Large intestine (tissue), 3 donors: ENCODE measurements around the gene STUB1. TPM values are rescaled to one million over a fixed set of nuclear protein-coding genes. Genes with fewer than 3 reads are reported as not detected.
A peak's percentile ranks its signal among the peaks of the same experiment; 100 is the strongest.

Source experiments
- DNase-seq, 2 donors: peaks; one replicate each; pipeline versions ENCODE4 v3.0.0 to v3.0.0-alpha.2; 2013
- H3K27ac ChIP-seq: one replicate; pipeline ENCODE4 v1.5.1; 2013; ENCODE audit warnings: low read length
- H3K27me3 ChIP-seq: 2 replicates; pipeline ENCODE4 v1.6.1; 2013; ENCODE audit warnings: low read length; ENCODE audit not compliant: control insufficient read depth, insufficient read depth
- H3K36me3 ChIP-seq: 2 replicates; pipeline ENCODE4 v1.6.1; 2013; ENCODE audit warnings: low read length; ENCODE audit not compliant: control insufficient read depth, insufficient read depth
- H3K4me1 ChIP-seq: one replicate; pipeline ENCODE4 v1.6.1; 2013; ENCODE audit warnings: low read length; ENCODE audit not compliant: control insufficient read depth, insufficient read depth
- H3K4me3 ChIP-seq: one replicate; pipeline ENCODE4 v1.5.1; 2013; ENCODE audit warnings: low read length
- H3K9me3 ChIP-seq: one replicate; pipeline ENCODE4 v1.6.1; 2013; ENCODE audit warnings: mild to moderate bottlenecking, low read depth, low read length, moderate library complexity; ENCODE audit not compliant: control insufficient read depth
- WGBS: methylation state at CpG from one replicate; pipeline ENCODE4 v1.1.5; 2013; ENCODE audit warnings: low lambda C conversion rate; ENCODE audit not compliant: insufficient coverage; 5-methylcytosine and 5-hydroxymethylcytosine counted together
- polyA plus RNA-seq: library from polyadenylated mRNA; unstranded; fragments of 120-200 nt; gene quantifications from one replicate; pipeline ENCODE4 v1.2.1, GENCODE V29; 2013

The STUB1 gene
- polyA plus RNA-seq, 1 donor = 65.9 TPM

- peaks cover 14% of the 10 kb centered on the region for H3K4me1 ChIP-seq
These were observed 46.5 kb downstream of the STUB1 start, which contains the start of the genes CCDC78 and HAGHL for GRCh38 chr16:726438-727290. Gene CCDC78, minus strand, starts transcription at chr16:726443. Its CDS starts 76 bp downstream, at chr16:726367. Gene HAGHL, plus strand, starts transcription at chr16:727106. Its CDS starts 404 bp downstream, at chr16:727510.

GRCh38 chr16:727291-727977 lies 47.2 kb downstream of the STUB1 start:
- Histone ChIP-seq H3K27me3 (peaks cover 21% of the 10 kb centered on the region), H3K4me1 (peaks cover 14% of the 10 kb centered on the region), H3K9me3 (peaks cover 7% of the 10 kb centered on the region), H3K27ac (no peak overlapping the region), H3K4me3 (peak overlapping the region; percentile 42), H3K36me3 (peaks cover 30% of the 10 kb centered on the region)
- no CpG with 5 or more reads among the region's 61 CpGs for WGBS
- DNase-seq = peak in 1 of 2 donors; percentile 55

More at GRCh38 chr16:726438-727290, 46.5 kb downstream of the STUB1 start, which contains the start of the genes CCDC78 and HAGHL:
- Histone ChIP-seq H3K27ac (no peak within 1 kb of the TSS), H3K36me3 (peaks cover 26% of the 10 kb centered on the region), H3K27me3 (peaks cover 21% of the 10 kb centered on the region), H3K4me3 (peak within 1 kb of the TSS; percentile 42), H3K9me3 (peaks cover 13% of the 10 kb centered on the region)
- DNase-seq = no peak
- no CpG with 5 or more reads among the region's 88 CpGs for WGBS

- Histone ChIP-seq H3K27me3 (peaks cover 21% of the 10 kb centered on the region), H3K36me3 (peaks cover 32% of the 10 kb centered on the region), H3K27ac (no peak overlapping the region), H3K4me3 (no peak overlapping the region), H3K9me3 (peaks cover 7% of the 10 kb centered on the region), H3K4me1 (peaks cover 14% of the 10 kb centered on the region)
- peak; percentile 65 to 79 for DNase-seq
- WGBS = no CpG with 5 or more reads among the region's 80 CpGs
These were observed 48.1 kb downstream of the STUB1 start for GRCh38 chr16:728131-728889.

- no peak for DNase-seq
- 90% methylated on average over 2 of the region's 55 CpGs for WGBS
- peaks cover 21% of the 10 kb centered on the region for H3K27me3 ChIP-seq
- peaks cover 7% of the 10 kb centered on the region for H3K9me3 ChIP-seq
- H3K4me3 ChIP-seq = no peak overlapping the region
- H3K36me3 ChIP-seq = peaks cover 38% of the 10 kb centered on the region
- H3K27ac ChIP-seq = no peak overlapping the region
- H3K4me1 ChIP-seq = peaks cover 14% of the 10 kb centered on the region
These were observed 48.9 kb downstream of the STUB1 start for GRCh38 chr16:728890-729744.

GRCh38 chr16:729768-730665 lies 49.8 kb downstream of the STUB1 start:
- WGBS = no CpG with 5 or more reads among the region's 37 CpGs
- H3K4me1 ChIP-seq = peaks cover 14% of the 10 kb centered on the region
- H3K36me3 ChIP-seq = peaks cover 46% of the 10 kb centered on the region
- H3K4me3 ChIP-seq = no peak overlapping the region
- DNase-seq = no peak
- no peak overlapping the region for H3K27ac ChIP-seq
- H3K27me3 ChIP-seq = peaks cover 21% of the 10 kb centered on the region
- H3K9me3 ChIP-seq = peaks cover 7% of the 10 kb centered on the region

- peaks cover 7% of the 10 kb centered on the region for H3K9me3 ChIP-seq
- no peak overlapping the region for H3K4me3 ChIP-seq
- no peak for DNase-seq
- WGBS = no CpG with 5 or more reads among the region's 22 CpGs
- no peak overlapping the region for H3K27ac ChIP-seq
- peaks cover 14% of the 10 kb centered on the region for H3K4me1 ChIP-seq
- peaks cover 17% of the 10 kb centered on the region for H3K27me3 ChIP-seq
- H3K36me3 ChIP-seq = peaks cover 53% of the 10 kb centered on the region
These were observed 50.7 kb downstream of the STUB1 start for GRCh38 chr16:730666-731509.

- WGBS = no CpG with 5 or more reads among the region's 12 CpGs
- H3K4me3 ChIP-seq = no peak overlapping the region
- peaks cover 67% of the 10 kb centered on the region for H3K36me3 ChIP-seq
- no peak overlapping the region for H3K27ac ChIP-seq
- peaks cover 3% of the 10 kb centered on the region for H3K9me3 ChIP-seq
- peaks cover 8% of the 10 kb centered on the region for H3K4me1 ChIP-seq
- H3K27me3 ChIP-seq = peaks cover 6% of the 10 kb centered on the region
- DNase-seq = no peak
These were observed 52.1 kb downstream of the STUB1 start for GRCh38 chr16:732332-732731.
